GM23338 (cell line): ENCODE results near the gene TFF2. TPM values are rescaled to one million over a fixed set of nuclear protein-coding genes. Genes with fewer than 3 reads are reported as not detected.

Source experiments
- ATAC-seq: fragments of 200-7000 bp; cut with Tn5 transposase; 3 replicates; pipeline ENCODE4 v1.9.1; 2020
- DNase-seq: peaks from one replicate; pipeline ENCODE4 v3.0.0-alpha.2; 2015; ENCODE audit warnings: low spot score
- H2AFZ ChIP-seq: fragments of 200-600 bp; sonication (generic); 2 replicates; pipeline ENCODE4 v1.8.0; 2016; ENCODE audit warnings: antibody characterized with exemption, mild to moderate bottlenecking, moderate library complexity
- H3F3A ChIP-seq: fragments of 200-600 bp; sonication (generic); replicated peaks from 2 replicates; pipeline ENCODE4 v1.8.0; 2017; ENCODE audit warnings: antibody characterized with exemption, mixed run types, low read depth
- H3K27ac ChIP-seq: fragments of 200-600 bp; sonication (generic); 2 replicates; pipeline ENCODE4 v1.6.1; 2016; ENCODE audit warnings: low read depth
- H3K27me3 ChIP-seq: fragments of 200-600 bp; sonication (generic); 2 replicates; pipeline ENCODE4 v1.8.0; 2016; ENCODE audit warnings: mild to moderate bottlenecking, mixed run types, moderate library complexity; ENCODE audit not compliant: insufficient read depth
- H3K36me3 ChIP-seq: fragments of 200-600 bp; sonication (generic); 2 replicates; pipeline ENCODE4 v1.8.0; 2016; ENCODE audit warnings: mild to moderate bottlenecking; ENCODE audit not compliant: insufficient read depth
- H3K4me1 ChIP-seq: fragments of 200-600 bp; sonication (generic); 2 replicates; pipeline ENCODE4 v1.8.0; 2016; ENCODE audit warnings: mild to moderate bottlenecking, moderate library complexity; ENCODE audit not compliant: insufficient read depth
- H3K4me2 ChIP-seq: fragments of 200-600 bp; sonication (generic); 2 replicates; pipeline ENCODE4 v1.7.1; 2017; ENCODE audit warnings: mixed run types
- H3K4me3 ChIP-seq: fragments of 200-600 bp; sonication (generic); 2 replicates; pipeline ENCODE4 v1.6.1; 2016; ENCODE audit warnings: mixed run types
- H3K79me2 ChIP-seq: fragments of 200-600 bp; sonication (generic); replicated peaks from 2 replicates; pipeline ENCODE4 v1.8.0; 2017; ENCODE audit warnings: mild to moderate bottlenecking; ENCODE audit not compliant: insufficient read depth
- H3K9me2 ChIP-seq: fragments of 200-600 bp; sonication (generic); 2 replicates; pipeline ENCODE4 v1.8.0; 2017; ENCODE audit not compliant: insufficient read depth
- H4K20me1 ChIP-seq: fragments of 200-600 bp; sonication (generic); replicated peaks from 2 replicates; pipeline ENCODE4 v1.8.0; 2017; ENCODE audit warnings: mild to moderate bottlenecking; ENCODE audit not compliant: insufficient read depth
- H3K27ac Mint-ChIP-seq: 2 replicates; pipeline ENCODE4 v1.8.0; 2020; ENCODE audit warnings: inconsistent platforms, mild to moderate bottlenecking, moderate library complexity, mixed read lengths
- H3K27me3 Mint-ChIP-seq: 3 replicates; pipeline ENCODE4 v1.8.0; 2022; ENCODE audit warnings: low read depth, mild to moderate bottlenecking, moderate library complexity, mixed read lengths, inconsistent platforms; ENCODE audit not compliant: insufficient read depth, poor library complexity
- H3K36me3 Mint-ChIP-seq: 3 replicates; pipeline ENCODE4 v1.8.0; 2021; ENCODE audit warnings: low read depth, mild to moderate bottlenecking, inconsistent platforms, moderate library complexity, mixed read lengths
- H3K4me1 Mint-ChIP-seq: 3 replicates; pipeline ENCODE4 v1.8.0; 2020; ENCODE audit warnings: mild to moderate bottlenecking, inconsistent platforms, mixed read lengths
- H3K4me3 Mint-ChIP-seq: 3 replicates; pipeline ENCODE4 v1.8.0; 2021; ENCODE audit warnings: moderate library complexity, mild to moderate bottlenecking, inconsistent platforms, mixed read lengths
- H3K9me3 Mint-ChIP-seq: 3 replicates; pipeline ENCODE4 v1.8.0; 2020; ENCODE audit warnings: moderate library complexity, mild to moderate bottlenecking, inconsistent platforms, mixed read lengths
- EZH2 ChIP-seq: fragments of 200-600 bp; sonication (generic); IDR thresholded peaks from one replicate; pipeline ENCODE4 v1.8.0; 2017; ENCODE audit warnings: antibody characterized with exemption, mild to moderate bottlenecking, low read depth; ENCODE audit not compliant: unreplicated experiment
- EZH2phosphoT487 ChIP-seq: fragments of 200-600 bp; sonication (generic); IDR thresholded peaks from one replicate; pipeline ENCODE4 v1.8.1; 2018; ENCODE audit warnings: antibody characterized with exemption; ENCODE audit not compliant: unreplicated experiment
- JUNB ChIP-seq: IDR thresholded peaks from one replicate; pipeline ENCODE4 v1.6.1; 2016; ENCODE audit warnings: antibody characterized with exemption; ENCODE audit not compliant: unreplicated experiment
- NANOG ChIP-seq: IDR thresholded peaks from 2 replicates; pipeline ENCODE4 v1.6.1; 2016; ENCODE audit warnings: antibody characterized with exemption, borderline replicate concordance
- POLR2AphosphoS5 ChIP-seq: IDR thresholded peaks from 2 replicates; pipeline ENCODE4 v1.6.1; 2016; ENCODE audit warnings: antibody characterized with exemption, low read depth
- STAT1 ChIP-seq: IDR thresholded peaks from one replicate; pipeline ENCODE4 v1.6.1; 2016; ENCODE audit warnings: antibody characterized with exemption; ENCODE audit not compliant: unreplicated experiment
- ZNF114 ChIP-seq: fragments of 250-450 bp; sonication (Bioruptor Pico); IDR thresholded peaks from 2 replicates; pipeline ENCODE4 v1.5.0; 2020; ENCODE audit warnings: mild to moderate bottlenecking, moderate library complexity
- ZNF331 ChIP-seq: fragments of 250-450 bp; sonication (Bioruptor Pico); IDR thresholded peaks from 2 replicates; pipeline ENCODE4 v1.5.0; 2020; ENCODE audit warnings: low read depth, mild to moderate bottlenecking, moderate library complexity
- polyA plus RNA-seq: library from polyadenylated mRNA; unstranded; fragments of >200 nt; fragmentation: Nextera tagmentation; extraction: Ambion mirVana; gene quantifications from 2 replicates; pipeline ENCODE4 v1.2.1, GENCODE V29; 2016
- total RNA-seq: library from RNA; depleted of rRNA; stranded (reverse); fragments of >200 nt; shearing (Covaris generic); gene quantifications from 2 replicates; pipeline ENCODE4 v1.2.3, GENCODE V29; 2014
- TF ChIP-seq, protein P1 (sequence below): IDR thresholded peaks from 2 replicates; pipeline ENCODE4 v1.6.1; 2016; ENCODE audit warnings: antibody characterized with exemption
- TF ChIP-seq, protein P2 (sequence below): IDR thresholded peaks from one replicate; pipeline ENCODE4 v1.6.1; 2018; ENCODE audit warnings: antibody characterized with exemption; ENCODE audit not compliant: unreplicated experiment
- TF ChIP-seq, protein P3 (sequence below): fragments of 250-450 bp; sonication (Bioruptor Pico); IDR thresholded peaks from 2 replicates; pipeline ENCODE4 v1.5.0; 2020; ENCODE audit warnings: mild to moderate bottlenecking, moderate library complexity

The TFF2 gene
- total and polyA plus RNA-seq, 2 experiments from 2014 or later = not detected

DNA sequence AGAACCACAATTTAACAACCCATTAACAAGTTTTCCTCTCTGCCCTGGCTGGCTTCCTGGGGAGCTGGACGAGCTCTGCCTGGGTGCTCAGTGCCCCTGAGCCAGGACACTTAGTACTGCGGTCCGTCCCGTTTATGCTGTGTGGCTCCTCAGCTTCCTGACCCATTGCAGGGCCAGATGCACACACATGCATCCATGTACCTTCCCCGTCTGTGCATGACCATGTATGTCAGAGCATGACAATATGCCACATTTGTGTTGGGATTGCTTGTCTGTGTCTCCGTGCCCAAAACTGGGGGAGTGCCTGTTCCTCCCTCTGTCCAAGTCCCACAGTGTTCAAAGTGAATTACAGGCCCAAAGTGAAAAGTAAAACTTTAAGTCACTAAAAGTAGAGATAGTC, 25.9 kb downstream of the TFF2 start:
- DNase-seq = no peak
- Histone ChIP-seq H3K36me3 (no peaks in the 10 kb centered on the region), H3K4me2 (no peak overlapping the region), H3K79me2 (no peaks in the 10 kb centered on the region), H3F3A (no peaks in the 10 kb centered on the region), H4K20me1 (no peaks in the 10 kb centered on the region), H3K9me2 (no peaks in the 10 kb centered on the region), H2AFZ (no peak overlapping the region), H3K27me3 (no peaks in the 10 kb centered on the region), H3K4me3 (no peak overlapping the region), H3K4me1 (no peaks in the 10 kb centered on the region), H3K27ac (no peak overlapping the region)
- no peak for ATAC-seq
- Mint-ChIP-seq H3K9me3 (peaks cover 18% of the 10 kb centered on the region), H3K27me3 (no peaks in the 10 kb centered on the region), H3K4me3 (no peak overlapping the region), H3K36me3 (peaks cover 8% of the 10 kb centered on the region), H3K4me1 (no peaks in the 10 kb centered on the region), H3K27ac (no peak overlapping the region)
- TF ChIP-seq, protein P1, sequence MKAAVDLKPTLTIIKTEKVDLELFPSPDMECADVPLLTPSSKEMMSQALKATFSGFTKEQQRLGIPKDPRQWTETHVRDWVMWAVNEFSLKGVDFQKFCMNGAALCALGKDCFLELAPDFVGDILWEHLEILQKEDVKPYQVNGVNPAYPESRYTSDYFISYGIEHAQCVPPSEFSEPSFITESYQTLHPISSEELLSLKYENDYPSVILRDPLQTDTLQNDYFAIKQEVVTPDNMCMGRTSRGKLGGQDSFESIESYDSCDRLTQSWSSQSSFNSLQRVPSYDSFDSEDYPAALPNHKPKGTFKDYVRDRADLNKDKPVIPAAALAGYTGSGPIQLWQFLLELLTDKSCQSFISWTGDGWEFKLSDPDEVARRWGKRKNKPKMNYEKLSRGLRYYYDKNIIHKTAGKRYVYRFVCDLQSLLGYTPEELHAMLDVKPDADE = no peak
- TF ChIP-seq EZH2 (no peak), EZH2phosphoT487 (no peak), STAT1 (no peak), ZNF114 (CRISPR knock-in tag) (no peak), POLR2AphosphoS5 (no peak), ZNF331 (no peak), NANOG (no peak), JUNB (no peak)
- TF ChIP-seq, protein P2, sequence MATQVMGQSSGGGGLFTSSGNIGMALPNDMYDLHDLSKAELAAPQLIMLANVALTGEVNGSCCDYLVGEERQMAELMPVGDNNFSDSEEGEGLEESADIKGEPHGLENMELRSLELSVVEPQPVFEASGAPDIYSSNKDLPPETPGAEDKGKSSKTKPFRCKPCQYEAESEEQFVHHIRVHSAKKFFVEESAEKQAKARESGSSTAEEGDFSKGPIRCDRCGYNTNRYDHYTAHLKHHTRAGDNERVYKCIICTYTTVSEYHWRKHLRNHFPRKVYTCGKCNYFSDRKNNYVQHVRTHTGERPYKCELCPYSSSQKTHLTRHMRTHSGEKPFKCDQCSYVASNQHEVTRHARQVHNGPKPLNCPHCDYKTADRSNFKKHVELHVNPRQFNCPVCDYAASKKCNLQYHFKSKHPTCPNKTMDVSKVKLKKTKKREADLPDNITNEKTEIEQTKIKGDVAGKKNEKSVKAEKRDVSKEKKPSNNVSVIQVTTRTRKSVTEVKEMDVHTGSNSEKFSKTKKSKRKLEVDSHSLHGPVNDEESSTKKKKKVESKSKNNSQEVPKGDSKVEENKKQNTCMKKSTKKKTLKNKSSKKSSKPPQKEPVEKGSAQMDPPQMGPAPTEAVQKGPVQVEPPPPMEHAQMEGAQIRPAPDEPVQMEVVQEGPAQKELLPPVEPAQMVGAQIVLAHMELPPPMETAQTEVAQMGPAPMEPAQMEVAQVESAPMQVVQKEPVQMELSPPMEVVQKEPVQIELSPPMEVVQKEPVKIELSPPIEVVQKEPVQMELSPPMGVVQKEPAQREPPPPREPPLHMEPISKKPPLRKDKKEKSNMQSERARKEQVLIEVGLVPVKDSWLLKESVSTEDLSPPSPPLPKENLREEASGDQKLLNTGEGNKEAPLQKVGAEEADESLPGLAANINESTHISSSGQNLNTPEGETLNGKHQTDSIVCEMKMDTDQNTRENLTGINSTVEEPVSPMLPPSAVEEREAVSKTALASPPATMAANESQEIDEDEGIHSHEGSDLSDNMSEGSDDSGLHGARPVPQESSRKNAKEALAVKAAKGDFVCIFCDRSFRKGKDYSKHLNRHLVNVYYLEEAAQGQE = no peak
- TF ChIP-seq, protein P3, sequence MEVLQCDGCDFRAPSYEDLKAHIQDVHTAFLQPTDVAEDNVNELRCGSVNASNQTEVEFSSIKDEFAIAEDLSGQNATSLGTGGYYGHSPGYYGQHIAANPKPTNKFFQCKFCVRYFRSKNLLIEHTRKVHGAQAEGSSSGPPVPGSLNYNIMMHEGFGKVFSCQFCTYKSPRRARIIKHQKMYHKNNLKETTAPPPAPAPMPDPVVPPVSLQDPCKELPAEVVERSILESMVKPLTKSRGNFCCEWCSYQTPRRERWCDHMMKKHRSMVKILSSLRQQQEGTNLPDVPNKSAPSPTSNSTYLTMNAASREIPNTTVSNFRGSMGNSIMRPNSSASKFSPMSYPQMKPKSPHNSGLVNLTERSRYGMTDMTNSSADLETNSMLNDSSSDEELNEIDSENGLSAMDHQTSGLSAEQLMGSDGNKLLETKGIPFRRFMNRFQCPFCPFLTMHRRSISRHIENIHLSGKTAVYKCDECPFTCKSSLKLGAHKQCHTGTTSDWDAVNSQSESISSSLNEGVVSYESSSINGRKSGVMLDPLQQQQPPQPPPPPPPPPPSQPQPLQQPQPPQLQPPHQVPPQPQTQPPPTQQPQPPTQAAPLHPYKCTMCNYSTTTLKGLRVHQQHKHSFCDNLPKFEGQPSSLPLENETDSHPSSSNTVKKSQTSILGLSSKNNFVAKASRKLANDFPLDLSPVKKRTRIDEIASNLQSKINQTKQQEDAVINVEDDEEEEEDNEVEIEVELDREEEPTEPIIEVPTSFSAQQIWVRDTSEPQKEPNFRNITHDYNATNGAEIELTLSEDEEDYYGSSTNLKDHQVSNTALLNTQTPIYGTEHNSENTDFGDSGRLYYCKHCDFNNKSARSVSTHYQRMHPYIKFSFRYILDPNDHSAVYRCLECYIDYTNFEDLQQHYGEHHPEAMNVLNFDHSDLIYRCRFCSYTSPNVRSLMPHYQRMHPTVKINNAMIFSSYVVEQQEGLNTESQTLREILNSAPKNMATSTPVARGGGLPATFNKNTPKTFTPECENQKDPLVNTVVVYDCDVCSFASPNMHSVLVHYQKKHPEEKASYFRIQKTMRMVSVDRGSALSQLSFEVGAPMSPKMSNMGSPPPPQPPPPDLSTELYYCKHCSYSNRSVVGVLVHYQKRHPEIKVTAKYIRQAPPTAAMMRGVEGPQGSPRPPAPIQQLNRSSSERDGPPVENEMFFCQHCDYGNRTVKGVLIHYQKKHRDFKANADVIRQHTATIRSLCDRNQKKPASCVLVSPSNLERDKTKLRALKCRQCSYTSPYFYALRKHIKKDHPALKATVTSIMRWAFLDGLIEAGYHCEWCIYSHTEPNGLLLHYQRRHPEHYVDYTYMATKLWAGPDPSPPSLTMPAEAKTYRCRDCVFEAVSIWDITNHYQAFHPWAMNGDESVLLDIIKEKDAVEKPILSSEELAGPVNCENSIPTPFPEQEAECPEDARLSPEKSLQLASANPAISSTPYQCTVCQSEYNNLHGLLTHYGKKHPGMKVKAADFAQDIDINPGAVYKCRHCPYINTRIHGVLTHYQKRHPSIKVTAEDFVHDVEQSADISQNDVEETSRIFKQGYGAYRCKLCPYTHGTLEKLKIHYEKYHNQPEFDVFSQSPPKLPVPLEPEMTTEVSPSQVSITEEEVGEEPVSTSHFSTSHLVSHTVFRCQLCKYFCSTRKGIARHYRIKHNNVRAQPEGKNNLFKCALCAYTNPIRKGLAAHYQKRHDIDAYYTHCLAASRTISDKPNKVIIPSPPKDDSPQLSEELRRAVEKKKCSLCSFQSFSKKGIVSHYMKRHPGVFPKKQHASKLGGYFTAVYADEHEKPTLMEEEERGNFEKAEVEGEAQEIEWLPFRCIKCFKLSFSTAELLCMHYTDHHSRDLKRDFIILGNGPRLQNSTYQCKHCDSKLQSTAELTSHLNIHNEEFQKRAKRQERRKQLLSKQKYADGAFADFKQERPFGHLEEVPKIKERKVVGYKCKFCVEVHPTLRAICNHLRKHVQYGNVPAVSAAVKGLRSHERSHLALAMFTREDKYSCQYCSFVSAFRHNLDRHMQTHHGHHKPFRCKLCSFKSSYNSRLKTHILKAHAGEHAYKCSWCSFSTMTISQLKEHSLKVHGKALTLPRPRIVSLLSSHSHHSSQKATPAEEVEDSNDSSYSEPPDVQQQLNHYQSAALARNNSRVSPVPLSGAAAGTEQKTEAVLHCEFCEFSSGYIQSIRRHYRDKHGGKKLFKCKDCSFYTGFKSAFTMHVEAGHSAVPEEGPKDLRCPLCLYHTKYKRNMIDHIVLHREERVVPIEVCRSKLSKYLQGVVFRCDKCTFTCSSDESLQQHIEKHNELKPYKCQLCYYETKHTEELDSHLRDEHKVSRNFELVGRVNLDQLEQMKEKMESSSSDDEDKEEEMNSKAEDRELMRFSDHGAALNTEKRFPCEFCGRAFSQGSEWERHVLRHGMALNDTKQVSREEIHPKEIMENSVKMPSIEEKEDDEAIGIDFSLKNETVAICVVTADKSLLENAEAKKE (CRISPR knock-in tag) = no peak
